OCI-LY3 (cell line): ENCODE data around the gene BAD.

ENCODE experiments used
- H2AFZ ChIP-seq: fragments of 200-600, 300-600 bp; shearing (Covaris generic); 2 replicates; pipeline ENCODE4 v1.6.0; 2014; ENCODE audit warnings: antibody characterized with exemption, low read depth, low read length
- H3K27ac ChIP-seq: fragments of 200-600, 300-600 bp; sonication (generic); 2 replicates; pipeline ENCODE4 v1.5.1; 2014; ENCODE audit warnings: mild to moderate bottlenecking, low read length, moderate library complexity, mixed read lengths
- H3K27me3 ChIP-seq: fragments of 200-600, 300-600 bp; sonication (generic); 2 replicates; pipeline ENCODE4 v1.6.1; 2014; ENCODE audit warnings: low read depth, low read length, mixed read lengths
- H3K36me3 ChIP-seq: fragments of 200-600, 300-600 bp; sonication (generic); replicated peaks from 2 replicates; pipeline ENCODE3; 2014; ENCODE audit warnings: low read depth, low read length, mixed read lengths
- H3K4me1 ChIP-seq: fragments of 300-600, 200-600 bp; sonication (generic); 2 replicates; pipeline ENCODE4 v1.6.1; 2014; ENCODE audit warnings: low read length, mixed read lengths
- H3K4me2 ChIP-seq: fragments of 200-600, 300-600 bp; sonication (generic); 2 replicates; pipeline ENCODE4 v1.6.1; 2014; ENCODE audit warnings: low read length, mixed read lengths
- H3K4me3 ChIP-seq: fragments of 300-600, 200-600 bp; sonication (generic); 2 replicates; pipeline ENCODE4 v1.5.1; 2014; ENCODE audit warnings: antibody characterized with exemption, mild to moderate bottlenecking, low read length, moderate library complexity
- H3K79me2 ChIP-seq: fragments of 300-600, 200-600 bp; shearing (Covaris generic); 2 replicates; pipeline ENCODE4 v1.6.1; 2014; ENCODE audit warnings: mild to moderate bottlenecking, low read length, mixed read lengths
- H3K9ac ChIP-seq: fragments of 300-600, 200-600 bp; shearing (Covaris generic); 2 replicates; pipeline ENCODE4 v1.6.0; 2014; ENCODE audit warnings: mild to moderate bottlenecking, low read length, moderate library complexity
- H3K9me3 ChIP-seq: fragments of 200-600, 300-600 bp; shearing (Covaris generic); 2 replicates; pipeline ENCODE4 v1.6.1; 2014; ENCODE audit warnings: low read length, mixed read lengths; ENCODE audit not compliant: insufficient read depth
- H4K20me1 ChIP-seq: fragments of 200-600, 300-600 bp; sonication (generic); 2 replicates; pipeline ENCODE4 v1.6.1; 2016; ENCODE audit warnings: low read length, mixed read lengths; ENCODE audit not compliant: insufficient read depth
- EZH2phosphoT487 ChIP-seq: fragments of 200-600 bp; shearing (Covaris generic); IDR thresholded peaks from 2 replicates; pipeline ENCODE4 v1.6.1; 2018; ENCODE audit warnings: antibody characterized with exemption, mixed run types, low read depth
- TF ChIP-seq, protein P1 (sequence below): fragments of 200-600, 300-600 bp; sonication (generic); IDR thresholded peaks from 2 replicates; pipeline ENCODE4 v1.5.1; 2014; ENCODE audit warnings: antibody characterized with exemption, low read length, low read depth

Gene BAD

GRCh38 chr11:64323373-64323772 lies 38.9 kb upstream of the BAD start:
- Histone ChIP-seq H3K79me2 (peaks cover 8% of the 10 kb centered on the region; the same call in 1 of the 2 replicates), H3K27ac (no peak overlapping the region), H3K4me3 (no peak overlapping the region), H3K4me2 (no peak overlapping the region), H3K27me3 (no peaks in the 10 kb centered on the region), H2AFZ (no peak overlapping the region), H3K9me3 (no peaks in the 10 kb centered on the region), H4K20me1 (no peaks in the 10 kb centered on the region), H3K9ac (no peak overlapping the region), H3K4me1 (peaks cover 6% of the 10 kb centered on the region), H3K36me3 (peaks cover 13% of the 10 kb centered on the region)
- TF ChIP-seq EZH2phosphoT487 = no peak
- TF ChIP-seq, protein P1, sequence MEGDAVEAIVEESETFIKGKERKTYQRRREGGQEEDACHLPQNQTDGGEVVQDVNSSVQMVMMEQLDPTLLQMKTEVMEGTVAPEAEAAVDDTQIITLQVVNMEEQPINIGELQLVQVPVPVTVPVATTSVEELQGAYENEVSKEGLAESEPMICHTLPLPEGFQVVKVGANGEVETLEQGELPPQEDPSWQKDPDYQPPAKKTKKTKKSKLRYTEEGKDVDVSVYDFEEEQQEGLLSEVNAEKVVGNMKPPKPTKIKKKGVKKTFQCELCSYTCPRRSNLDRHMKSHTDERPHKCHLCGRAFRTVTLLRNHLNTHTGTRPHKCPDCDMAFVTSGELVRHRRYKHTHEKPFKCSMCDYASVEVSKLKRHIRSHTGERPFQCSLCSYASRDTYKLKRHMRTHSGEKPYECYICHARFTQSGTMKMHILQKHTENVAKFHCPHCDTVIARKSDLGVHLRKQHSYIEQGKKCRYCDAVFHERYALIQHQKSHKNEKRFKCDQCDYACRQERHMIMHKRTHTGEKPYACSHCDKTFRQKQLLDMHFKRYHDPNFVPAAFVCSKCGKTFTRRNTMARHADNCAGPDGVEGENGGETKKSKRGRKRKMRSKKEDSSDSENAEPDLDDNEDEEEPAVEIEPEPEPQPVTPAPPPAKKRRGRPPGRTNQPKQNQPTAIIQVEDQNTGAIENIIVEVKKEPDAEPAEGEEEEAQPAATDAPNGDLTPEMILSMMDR = no peak

- no peak overlapping the region for H3K9ac ChIP-seq
- no peaks in the 10 kb centered on the region for H4K20me1 ChIP-seq
- H3K27ac ChIP-seq = no peak overlapping the region
- no peak overlapping the region for H2AFZ ChIP-seq
- peaks cover 11% of the 10 kb centered on the region; the same call in 1 of the 2 replicates for H3K79me2 ChIP-seq
- H3K4me1 ChIP-seq = peaks cover 6% of the 10 kb centered on the region
- H3K4me3 ChIP-seq = no peak overlapping the region
- TF ChIP-seq, protein P1 = no peak
- TF ChIP-seq EZH2phosphoT487 = no peak
- no peaks in the 10 kb centered on the region for H3K9me3 ChIP-seq
- no peak overlapping the region for H3K4me2 ChIP-seq
- peaks cover 13% of the 10 kb centered on the region for H3K36me3 ChIP-seq
- no peaks in the 10 kb centered on the region for H3K27me3 ChIP-seq
Measured at GRCh38 chr11:64322925-64323260, 38.4 kb upstream of the BAD start.

- TF ChIP-seq, protein P1 = no peak
- Histone ChIP-seq H3K9ac (no peak overlapping the region), H3K36me3 (peaks cover 13% of the 10 kb centered on the region), H3K4me2 (no peak overlapping the region), H3K27ac (no peak overlapping the region), H4K20me1 (no peaks in the 10 kb centered on the region), H3K4me3 (no peak overlapping the region), H3K4me1 (peaks cover 8% of the 10 kb centered on the region), H3K27me3 (no peaks in the 10 kb centered on the region), H3K79me2 (peaks cover 19% of the 10 kb centered on the region), H2AFZ (no peak overlapping the region), H3K9me3 (no peaks in the 10 kb centered on the region)
Measured at GRCh38 chr11:64321533-64321932, 37.1 kb upstream of the BAD start.

- TF ChIP-seq, protein P1 = no peak
- TF ChIP-seq EZH2phosphoT487 = no peak
- no peak overlapping the region for H3K27ac ChIP-seq
- peaks cover 14% of the 10 kb centered on the region for H3K36me3 ChIP-seq
Measured at GRCh38 chr11:64321026-64321425, 36.6 kb upstream of the BAD start.

More at GRCh38 chr11:64321026-64321425, 36.6 kb upstream of the BAD start:
- Histone ChIP-seq H3K9ac (no peak overlapping the region), H3K4me3 (no peak overlapping the region), H3K4me1 (peaks cover 13% of the 10 kb centered on the region), H3K79me2 (peaks cover 24% of the 10 kb centered on the region), H3K4me2 (no peak overlapping the region), H3K9me3 (no peaks in the 10 kb centered on the region), H3K27me3 (no peaks in the 10 kb centered on the region), H2AFZ (no peak overlapping the region), H4K20me1 (no peaks in the 10 kb centered on the region)
